OCI-M2 (cell line): ENCODE data around the gene ATP8B1.
"Not testable (repeated sequence)": the region's sequence is repeated elsewhere in the genome, so short reads cannot be mapped to it uniquely, and the experiment has no call there.

Source experiments
- DNase-seq: peaks from one replicate; lab custom pipeline; 2025; ENCODE audit not compliant: unreplicated experiment; lab: John Stamatoyannopoulos, UW

The ATP8B1 gene

DNA sequence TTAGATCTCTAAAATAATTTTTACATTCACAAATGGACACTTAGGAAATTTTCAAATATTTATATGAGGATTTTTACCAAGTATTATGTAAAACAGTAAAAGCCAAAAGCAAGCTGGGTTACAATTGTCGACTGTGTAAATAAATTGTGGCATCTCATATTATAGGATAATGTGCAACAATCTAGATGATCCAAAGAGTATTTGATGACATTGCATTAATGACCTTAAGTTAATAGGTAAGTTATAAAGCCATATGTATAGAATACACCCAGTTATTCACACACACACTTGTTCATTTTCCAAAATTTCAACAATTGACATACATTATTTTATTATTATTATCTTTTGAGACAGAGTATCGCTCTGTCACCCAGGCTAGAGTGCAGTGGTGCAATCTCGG, 69.3 kb downstream of the ATP8B1 start:
- no peak for DNase-seq

DNA sequence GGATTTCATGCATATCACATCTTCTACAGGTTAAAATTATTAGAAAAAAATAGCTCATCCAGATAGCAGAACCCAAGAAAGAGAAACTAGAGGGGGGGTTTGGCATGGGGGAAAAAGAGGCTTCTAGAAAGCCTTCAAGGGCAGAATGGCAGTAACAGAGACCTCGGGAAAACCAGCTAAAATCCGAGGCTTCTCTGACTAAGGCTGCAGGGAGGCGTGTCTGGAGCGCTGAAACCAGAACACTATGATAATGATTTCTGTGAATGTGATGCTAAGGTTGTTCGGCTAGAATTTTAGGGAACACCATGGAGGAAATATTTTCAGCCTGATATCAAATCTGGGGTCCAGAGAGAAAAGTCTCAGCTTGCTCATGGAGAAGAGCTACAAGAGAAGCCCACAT, 73.0 kb downstream of the ATP8B1 start:
- no peak for DNase-seq

DNA sequence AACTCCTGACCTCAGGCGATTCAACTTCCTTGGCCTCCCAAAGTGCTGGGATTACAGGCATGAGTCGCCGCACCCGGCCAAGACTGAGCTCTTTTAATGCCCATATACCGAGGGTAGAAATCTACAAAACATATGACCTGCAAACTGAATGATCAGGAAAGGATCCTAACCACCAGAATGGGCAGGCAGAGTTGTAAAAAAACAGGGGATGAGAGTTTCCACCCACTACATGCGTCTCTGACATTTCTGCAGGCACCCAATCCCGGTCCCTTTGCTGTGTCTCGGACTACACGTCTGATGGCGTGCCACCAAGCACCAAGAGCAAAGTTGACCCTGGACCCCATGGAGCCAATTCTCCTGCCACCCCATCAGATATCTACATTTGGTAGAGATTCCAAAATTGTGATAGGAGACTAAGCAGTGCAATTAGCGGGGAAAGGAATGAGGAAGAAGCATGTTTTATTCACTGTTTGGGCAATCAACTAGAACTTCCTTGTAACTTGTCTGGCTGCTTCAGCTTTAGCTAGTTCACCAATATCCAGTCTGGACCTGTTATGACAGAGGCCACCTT, 74.1 kb downstream of the ATP8B1 start:
- DNase-seq: no peak

DNA sequence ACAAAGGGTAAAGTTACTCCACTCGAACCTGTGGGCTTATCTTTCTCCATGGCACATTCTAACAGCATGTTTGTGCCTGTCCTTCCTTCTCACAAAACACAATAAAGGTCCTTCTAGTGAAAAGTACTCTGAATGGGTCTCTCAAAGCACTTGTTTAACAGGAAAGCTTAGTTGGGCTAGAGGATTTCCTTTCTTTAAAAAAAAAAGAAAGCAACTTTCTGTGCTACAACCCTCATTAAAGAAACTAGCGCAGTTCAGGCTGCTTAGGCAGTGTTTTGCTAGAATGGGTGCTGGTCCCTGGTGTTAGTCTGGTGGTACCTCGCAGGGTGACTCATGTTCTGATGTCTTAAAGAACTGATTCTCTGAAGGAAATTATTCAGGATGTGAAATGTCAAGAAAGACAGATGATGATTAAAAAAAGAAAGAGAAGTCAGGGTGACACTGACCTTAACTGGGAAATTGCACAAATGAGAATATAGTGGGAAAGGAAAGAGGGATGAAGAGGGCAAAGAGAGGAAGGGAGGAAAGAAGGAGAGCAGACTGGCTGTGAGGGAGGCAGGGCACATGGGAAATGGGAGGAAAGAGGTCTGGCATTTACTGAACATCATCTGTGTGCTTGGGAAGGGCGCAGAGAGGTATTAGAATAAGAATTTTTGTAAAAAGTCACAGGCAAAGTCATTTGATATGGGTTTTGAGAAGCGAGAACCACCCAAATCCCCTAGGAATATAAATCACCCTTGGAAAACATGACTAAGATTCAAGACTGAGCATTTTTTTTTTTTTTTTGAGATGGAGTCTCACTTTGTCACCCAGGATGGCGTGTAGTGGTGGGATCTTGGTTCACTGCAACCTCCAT, 74.9 kb downstream of the ATP8B1 start:
- no peak for DNase-seq

DNA sequence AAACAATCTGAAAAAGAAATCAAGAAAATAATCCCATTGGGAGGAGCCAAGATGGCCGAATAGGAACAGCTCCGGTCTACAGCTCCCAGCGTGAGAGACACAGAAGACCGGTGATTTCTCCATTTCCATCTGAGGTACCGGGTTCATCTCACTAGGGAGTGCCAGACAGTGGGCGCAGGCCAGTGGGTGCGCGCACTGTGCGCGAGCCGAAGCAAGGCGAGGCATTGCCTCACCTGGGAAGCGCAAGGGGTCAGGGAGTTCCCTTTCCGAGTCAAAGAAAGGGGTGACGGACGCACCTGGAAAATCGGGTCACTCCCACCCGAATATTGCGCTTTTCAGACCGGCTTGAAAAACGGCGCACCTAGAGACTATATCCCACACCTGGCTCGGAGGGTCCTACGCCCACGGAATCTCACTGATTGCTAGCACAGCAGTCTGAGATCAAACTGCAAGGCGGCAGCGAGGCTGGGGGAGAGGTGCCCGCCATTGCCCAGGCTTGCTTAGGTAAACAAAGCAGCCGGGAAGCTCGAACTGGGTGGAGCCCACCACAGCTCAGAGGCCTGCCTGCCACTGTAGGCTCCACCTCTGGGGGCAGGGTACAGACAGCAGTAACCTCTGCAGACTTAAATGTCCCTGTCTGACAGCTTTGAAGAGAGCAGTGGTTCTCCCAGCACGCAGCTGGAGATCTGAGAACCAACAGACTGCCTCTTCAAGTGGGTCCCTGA, 83.7 kb downstream of the ATP8B1 start:
- DNase-seq: not testable (repeated sequence)

DNA sequence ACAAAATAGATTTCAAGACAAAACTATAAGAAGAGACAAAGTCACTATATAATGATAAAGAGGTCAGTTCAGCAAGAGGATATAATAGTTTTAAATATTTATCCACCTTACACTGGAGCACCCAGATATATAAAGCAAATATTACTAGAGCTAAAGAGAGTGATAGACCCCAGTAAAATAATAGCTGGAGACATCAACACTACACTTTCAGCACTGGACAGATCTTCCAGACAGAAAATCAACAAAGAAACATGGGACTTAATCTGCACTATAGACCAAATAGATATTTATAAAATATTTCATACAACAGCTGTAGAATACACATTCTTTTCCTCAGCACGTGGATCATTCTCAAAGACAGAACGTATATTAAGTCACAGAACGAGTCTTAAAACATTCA, 86.6 kb downstream of the ATP8B1 start:
- DNase-seq: no peak

DNA sequence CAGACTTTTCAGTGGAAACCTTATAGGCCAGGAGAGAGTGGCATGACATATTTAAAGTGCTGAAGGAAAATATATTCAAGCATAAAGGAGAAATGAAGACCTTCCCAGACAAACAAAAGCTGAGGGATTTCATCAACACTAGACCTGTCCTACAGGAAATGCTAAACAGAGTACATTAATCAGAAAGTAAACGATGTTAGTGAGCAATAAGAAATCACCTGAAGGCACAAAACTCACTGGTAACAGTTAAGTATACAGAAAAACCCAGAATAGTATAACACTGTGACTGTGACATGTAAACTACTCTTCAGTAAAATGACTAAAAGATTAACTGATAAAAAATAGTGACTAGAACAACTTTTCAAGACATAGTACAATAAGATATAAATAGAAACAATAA, 87.4 kb downstream of the ATP8B1 start:
- DNase-seq: no peak

DNA sequence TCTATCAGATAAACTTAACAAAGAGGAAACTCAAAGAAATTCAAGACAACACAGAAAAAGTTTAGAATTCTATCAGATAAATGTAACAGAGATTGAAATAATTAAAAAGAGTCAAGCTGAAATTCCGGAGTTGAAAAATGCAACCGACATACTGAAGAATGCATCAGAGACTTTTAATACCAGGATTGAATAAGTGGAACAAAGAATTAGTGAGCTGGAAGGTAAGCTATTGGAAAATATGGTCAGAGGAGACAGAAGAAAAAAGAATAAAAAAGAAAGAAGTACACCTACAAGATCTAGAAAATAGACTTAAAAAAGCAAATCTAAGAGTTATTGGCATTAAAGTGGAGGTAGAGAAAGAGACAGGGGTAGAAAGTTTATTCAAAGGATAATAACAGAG, 88.0 kb downstream of the ATP8B1 start:
- no peak for DNase-seq

DNA sequence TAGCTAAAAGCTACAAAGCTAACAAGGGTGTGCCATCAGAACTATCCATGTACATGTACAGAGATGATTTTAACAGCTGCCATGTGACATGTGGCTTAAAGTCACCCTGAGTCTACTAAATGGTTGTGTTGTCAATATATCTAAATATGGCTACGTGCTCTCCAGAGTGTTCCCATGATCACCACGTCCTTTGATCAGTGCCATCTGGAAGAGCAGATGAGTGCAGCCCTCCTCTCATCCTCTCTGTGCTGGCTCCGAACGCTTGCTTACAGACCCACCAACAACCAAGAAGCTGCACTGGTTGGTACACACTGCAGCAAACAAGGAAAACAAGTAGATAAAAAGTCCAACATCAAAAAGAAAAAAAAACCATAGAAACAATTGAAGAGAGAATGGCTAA, 92.9 kb downstream of the ATP8B1 start:
- no peak for DNase-seq

DNA sequence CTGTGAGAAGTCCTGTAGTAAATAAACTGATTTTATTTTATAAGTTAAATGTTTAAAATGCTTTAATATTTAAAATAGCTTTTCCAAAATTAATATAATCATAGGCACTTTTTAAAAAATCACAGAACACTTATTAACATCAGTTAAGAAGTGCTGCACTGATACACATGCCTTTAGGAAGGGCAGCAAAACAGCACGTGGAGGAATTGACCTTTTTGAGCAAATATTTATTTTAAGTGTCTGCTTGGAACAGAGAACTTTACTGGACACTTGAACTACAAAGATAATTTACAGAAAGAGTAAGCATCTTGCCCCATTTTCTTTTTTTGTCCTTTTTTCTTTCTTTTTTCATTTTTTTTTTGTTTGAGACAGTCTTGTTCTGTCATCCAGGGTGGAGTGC, 93.8 kb downstream of the ATP8B1 start:
- DNase-seq: no peak

DNA sequence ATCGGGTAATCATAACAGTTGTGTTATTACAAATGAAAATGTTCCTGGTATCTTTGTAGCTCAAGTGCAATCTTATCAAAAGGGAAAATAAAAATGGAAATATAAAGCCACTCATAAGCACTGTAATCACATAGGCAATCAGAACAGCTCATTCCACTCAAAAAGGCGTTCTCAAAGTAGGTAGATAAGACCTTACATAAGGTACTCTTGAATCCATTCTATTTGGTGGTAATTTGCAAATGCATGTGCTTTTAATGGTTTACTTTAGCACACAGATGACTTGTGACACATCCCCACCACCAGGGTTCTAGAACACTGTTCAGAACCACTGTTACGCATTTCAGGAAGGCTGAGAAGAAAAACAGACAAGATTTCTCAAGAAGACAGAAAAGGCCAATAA, 94.8 kb downstream of the ATP8B1 start:
- no peak for DNase-seq

DNA sequence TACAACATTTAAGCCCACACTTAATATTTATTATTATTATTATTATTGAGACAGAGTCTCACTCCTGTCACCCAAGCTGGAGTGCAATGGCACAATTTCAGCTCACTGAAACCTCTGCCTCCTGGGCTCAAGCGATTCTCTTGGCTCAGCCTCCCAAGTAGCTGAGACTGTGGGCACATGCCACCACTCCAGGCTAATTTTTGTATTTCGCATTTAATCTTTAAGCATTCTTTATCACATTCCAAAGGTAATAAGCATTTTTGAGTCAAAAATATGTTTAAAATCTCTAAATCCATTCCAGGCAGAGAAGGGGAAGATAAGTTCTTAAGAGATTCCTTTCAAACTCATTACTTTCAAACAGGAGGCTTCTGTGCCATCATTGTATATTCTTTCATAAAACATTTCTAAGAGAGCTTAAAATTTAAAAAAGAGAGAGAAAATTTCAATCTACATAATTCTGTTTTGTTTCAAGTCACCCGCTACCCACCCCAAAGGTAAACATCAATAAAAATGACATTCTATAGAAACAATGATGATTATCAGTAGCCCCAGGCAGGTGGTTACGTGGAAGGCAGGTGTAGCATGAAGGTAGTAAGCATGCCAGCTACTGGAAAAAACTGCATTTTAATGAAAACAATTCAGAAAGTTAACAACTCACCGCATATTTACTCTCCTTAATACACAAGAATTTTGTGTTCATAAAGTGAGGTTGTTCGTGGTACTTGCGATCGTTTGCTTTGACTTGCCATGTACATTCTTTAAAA, 97.1 kb downstream of the ATP8B1 start:
- DNase-seq: no peak

DNA sequence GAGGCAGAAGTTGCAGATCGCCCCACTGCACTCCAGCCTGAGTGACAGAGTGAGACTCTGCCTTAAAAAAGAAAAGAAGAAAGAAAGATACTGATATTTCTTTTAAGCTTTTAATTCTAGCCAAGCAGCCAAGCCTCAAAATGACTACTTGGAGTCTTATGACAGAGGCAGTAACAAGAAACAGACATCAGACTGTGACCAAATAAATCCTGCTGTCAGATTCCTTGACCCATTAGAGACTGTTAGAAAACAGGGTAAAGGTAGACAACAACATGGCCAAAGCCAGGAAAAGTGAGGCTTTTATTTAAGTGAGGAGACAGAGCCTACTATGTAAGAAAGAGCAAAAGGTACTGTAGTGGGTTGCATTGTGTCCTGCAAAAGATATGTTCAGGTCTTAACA, 98.1 kb downstream of the ATP8B1 start:
- DNase-seq: no peak

DNA sequence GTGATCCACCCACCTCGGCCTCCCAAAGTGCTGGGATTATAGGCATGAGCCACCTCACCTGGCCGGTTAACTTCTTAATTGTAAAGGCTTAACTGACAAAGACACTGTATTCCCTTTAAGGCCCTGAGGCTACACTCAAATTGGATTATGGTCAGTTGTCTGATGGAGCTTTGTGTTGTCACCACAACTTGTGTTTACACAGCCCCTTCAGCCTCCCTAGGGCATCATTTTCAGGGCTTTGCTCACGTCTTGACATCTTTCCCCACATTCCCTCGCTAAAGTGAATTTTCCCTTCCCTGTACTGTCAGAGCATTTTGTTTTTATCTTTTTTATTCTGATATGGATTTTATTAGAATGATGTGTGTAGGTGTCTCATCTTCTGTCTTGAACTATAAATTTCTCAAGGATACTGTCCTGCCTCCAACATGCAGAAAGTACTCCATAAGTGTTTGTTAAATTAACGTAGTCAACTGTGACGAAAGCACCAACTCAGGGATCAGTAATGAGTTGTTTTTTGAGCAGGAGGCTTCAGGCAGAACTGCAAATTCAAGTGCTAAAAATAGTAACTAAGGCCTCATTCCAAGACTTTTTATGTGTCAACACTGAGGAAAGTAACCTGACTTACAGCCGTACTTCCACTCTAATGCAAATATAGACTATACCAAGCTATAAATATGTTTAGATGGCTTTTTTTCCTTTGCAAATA, 104.4 kb downstream of the ATP8B1 start:
- no peak for DNase-seq

DNA sequence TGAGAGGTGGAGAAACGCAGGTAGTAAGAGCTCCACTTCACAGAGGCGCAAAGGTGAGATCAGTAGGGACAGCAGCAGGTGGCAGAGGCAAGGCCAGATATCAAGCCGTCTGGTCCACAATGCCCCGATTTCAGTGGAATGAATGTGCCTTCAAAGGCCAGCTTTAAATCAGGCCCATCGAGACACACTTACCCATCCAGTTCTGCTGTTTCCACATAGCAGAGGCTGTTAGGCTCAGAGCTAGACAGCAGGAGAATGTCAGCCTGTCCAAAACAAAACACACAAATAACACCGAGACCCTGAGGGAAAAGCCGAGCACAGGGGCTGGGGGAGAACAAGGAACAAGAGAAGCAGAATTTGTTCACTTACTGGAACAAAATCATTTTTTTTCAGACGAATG, 105.7 kb downstream of the ATP8B1 start:
- DNase-seq: no peak

DNA sequence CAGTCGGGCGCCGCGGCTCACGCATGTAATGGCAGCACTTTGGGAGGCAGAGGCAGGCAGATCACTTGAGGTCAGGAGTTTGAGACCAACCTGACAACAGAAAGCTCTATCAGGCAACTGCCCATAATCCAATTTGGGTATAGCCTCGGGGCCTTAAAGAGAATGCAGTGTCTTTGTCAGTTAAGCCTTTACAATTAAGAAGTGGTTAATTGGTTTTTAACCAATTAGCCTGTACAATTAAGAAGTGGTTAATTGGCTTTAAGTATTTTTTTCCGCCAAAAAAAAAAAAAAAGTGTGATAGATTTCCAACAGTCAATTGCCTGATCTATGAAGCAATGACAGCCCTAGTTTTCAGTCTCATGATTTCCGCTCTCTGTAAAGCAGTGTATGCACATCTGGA, 106.8 kb downstream of the ATP8B1 start:
- no peak for DNase-seq

DNA sequence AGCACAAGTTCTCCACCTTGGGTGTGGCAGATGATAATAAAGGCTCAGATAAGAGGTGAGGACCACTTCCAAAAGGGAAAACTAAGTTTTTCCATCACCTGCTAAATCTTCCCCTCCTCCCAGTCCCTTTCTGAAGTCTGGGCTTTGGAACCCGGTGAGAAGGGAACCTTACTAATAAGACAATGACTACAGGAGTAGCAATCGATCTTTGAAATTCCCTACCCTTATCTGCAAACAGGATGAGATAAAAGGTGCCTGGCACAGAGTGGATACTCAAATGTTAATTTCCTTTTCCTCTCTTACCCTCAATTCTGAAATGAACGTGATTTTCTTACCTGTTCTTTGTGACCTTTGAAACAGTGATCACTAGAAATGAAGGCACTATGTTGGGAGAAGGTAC, 111.8 kb downstream of the ATP8B1 start:
- no peak for DNase-seq

DNA sequence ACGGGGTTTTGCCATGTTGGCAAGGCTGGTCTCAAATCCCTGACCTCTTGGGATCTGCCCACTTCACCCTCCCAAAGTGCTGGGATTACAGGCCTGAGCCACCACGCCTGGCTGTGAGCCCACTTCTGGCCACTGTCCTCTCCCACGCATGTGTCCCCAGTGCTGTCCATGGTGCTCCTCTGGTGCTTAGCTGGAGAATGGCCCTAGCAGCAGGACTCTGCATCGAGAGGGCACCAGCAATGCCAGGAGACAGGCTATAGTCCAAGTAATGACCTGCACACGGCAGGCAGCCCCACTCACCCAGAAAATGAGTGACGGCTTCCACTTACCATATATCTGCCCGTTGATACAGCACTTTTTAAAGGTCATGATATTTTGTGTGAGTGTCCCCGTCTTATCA, 115.1 kb downstream of the ATP8B1 start:
- DNase-seq: no peak

DNA sequence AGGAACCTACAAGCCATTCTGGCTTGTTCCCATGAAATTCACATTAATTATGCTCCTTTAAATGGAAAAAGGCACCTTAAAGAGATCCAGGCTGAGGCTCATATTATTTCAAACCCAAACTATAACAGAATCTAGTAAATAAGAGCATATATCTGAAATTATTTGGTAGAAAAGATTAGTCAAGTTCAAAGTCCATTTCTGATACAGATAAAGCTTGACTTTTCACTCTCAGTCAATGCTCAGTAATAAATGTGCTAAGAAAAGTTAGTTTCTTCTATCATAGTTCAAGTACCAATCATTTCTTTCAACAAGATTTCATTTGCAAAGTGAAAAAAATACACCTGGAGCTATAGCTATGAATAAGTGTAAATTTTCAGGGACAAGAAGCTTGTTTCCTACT, 119.6 kb downstream of the ATP8B1 start:
- DNase-seq: no peak

DNA sequence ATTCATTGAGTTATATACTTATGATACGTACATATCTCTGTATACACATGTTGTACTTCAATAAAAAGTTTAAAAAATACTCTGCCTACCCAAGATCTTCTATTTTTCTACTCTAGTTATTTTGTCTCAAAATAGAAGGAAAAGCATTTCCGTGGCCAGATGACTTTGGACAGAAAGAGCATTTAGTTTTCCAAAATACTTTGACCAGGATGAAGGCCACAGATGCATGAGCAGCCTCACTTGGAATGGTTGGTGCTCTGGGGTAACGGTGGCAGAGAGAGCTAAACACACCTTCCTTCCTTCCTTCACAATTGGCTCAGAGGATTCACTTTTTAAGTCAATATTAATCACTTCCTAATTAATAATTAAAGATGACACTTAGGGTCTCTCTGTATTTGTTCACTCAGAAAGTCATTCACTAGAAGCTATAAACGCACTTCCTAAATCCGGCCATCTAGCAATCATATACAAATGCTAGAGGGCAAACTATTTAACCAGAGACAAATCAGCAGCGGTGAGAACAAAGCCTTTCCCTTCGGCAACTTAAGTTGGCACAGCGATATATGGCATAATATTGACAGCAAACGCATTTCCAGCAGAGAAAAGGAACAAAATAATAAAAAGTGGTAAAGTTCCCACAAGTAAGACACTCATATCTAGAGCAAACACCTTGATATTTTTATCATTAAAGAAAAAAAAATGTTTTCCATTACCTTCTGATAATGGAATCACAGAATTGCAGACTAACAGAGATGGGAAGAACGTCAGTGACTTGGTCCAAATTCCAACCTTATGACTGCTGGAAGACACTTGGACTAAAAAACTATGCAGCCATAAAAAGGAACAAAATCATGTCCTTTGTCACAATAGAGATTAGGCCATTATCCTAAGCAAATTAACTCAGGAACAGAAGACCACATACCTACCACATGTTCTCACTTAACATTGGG, 125.6 kb downstream of the ATP8B1 start:
- DNase-seq: no peak
